ENCODE results near the gene DIAPH2. TPM values are rescaled to one million over a fixed set of nuclear protein-coding genes. Genes with fewer than 3 reads are reported as not detected.
A peak's percentile ranks its signal among the peaks of the same experiment; 100 is the strongest.

Gene DIAPH2
- polyA plus RNA-seq, 12 donors, result 8.0 to 13.0 (median 9.7) TPM; not detected in 1

- peak; percentile 33 for DNase-seq
Observed at GRCh38 chrX:97563531-97564133, 879.0 kb downstream of the DIAPH2 start.

GRCh38 chrX:97564496-97564895 lies 879.9 kb downstream of the DIAPH2 start:
- DNase-seq, result no peak

- DNase-seq, result no peak
Observed at GRCh38 chrX:97587171-97587570, 902.5 kb downstream of the DIAPH2 start.

GRCh38 chrX:97594646-97595224 lies 910.1 kb downstream of the DIAPH2 start:
- DNase-seq, result no peak

GRCh38 chrX:97597954-97598353 lies 913.3 kb downstream of the DIAPH2 start:
- DNase-seq, result no peak

GRCh38 chrX:97602465-97603258 lies 918.0 kb downstream of the DIAPH2 start:
- no peak for DNase-seq

- no peak for DNase-seq
Observed at GRCh38 chrX:97605271-97605670, 920.6 kb downstream of the DIAPH2 start.

GRCh38 chrX:97609357-97609756 lies 924.7 kb downstream of the DIAPH2 start:
- no peak for DNase-seq

GRCh38 chrX:97609938-97610337 lies 925.3 kb downstream of the DIAPH2 start:
- DNase-seq, result no peak

- no peak for DNase-seq
Observed at GRCh38 chrX:97616883-97617530, 932.4 kb downstream of the DIAPH2 start.

- DNase-seq, result no peak
Observed at GRCh38 chrX:97619499-97619898, 934.9 kb downstream of the DIAPH2 start.

GRCh38 chrX:97622111-97622510 lies 937.5 kb downstream of the DIAPH2 start:
- no peak for DNase-seq

GRCh38 chrX:97628326-97628725 lies 943.7 kb downstream of the DIAPH2 start:
- DNase-seq, result no peak

GRCh38 chrX:97628807-97629596 lies 944.4 kb downstream of the DIAPH2 start:
- DNase-seq, result no peak

- DNase-seq, result no peak
Observed at GRCh38 chrX:97629597-97629985, 944.9 kb downstream of the DIAPH2 start.

GRCh38 chrX:97633798-97634197 lies 949.2 kb downstream of the DIAPH2 start:
- no peak for DNase-seq

- no peak for DNase-seq
Observed at GRCh38 chrX:97636473-97637140, 952.0 kb downstream of the DIAPH2 start.

GRCh38 chrX:97637289-97637688 lies 952.6 kb downstream of the DIAPH2 start:
- DNase-seq, result no peak

- no peak for DNase-seq
Observed at GRCh38 chrX:97638621-97639020, 954.0 kb downstream of the DIAPH2 start.

GRCh38 chrX:97639526-97639925 lies 954.9 kb downstream of the DIAPH2 start:
- DNase-seq, result no peak
